ENCODE measurements around the gene ZNF438.

The ZNF438 gene

DNA sequence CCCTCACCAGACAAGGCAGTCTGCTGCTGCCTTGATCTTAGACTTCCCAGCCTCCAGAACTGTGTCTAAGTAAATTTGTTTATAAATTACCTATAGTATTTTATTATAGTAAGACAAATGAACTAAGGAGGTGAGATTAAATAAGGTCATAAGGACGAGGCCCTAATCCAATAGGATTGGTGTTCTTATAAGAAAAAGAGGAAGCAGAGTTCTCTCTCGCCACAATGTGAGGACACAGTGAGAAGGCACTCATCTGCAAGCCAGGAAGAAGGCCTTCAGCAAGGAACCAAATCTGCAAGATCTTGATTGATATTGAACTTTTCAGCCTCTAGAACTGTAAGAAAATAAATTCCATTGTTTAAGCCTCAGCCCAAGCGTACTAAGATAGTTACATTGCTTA lies 6.1 kb upstream of the ZNF438 start:
- Histone ChIP-seq H3K9me3 (ENCODE audit: severe bottlenecking) (no peaks in the 10 kb centered on the region), H3K36me3 (no peaks in the 10 kb centered on the region), H3K4me3 (ENCODE audit: low read depth, low read length) (no peak overlapping the region), H3K27me3 (ENCODE audit: insufficient read depth, low read depth, severe bottlenecking) (no peaks in the 10 kb centered on the region), H3K27ac (no peak overlapping the region)
- TF ChIP-seq, protein P1, sequence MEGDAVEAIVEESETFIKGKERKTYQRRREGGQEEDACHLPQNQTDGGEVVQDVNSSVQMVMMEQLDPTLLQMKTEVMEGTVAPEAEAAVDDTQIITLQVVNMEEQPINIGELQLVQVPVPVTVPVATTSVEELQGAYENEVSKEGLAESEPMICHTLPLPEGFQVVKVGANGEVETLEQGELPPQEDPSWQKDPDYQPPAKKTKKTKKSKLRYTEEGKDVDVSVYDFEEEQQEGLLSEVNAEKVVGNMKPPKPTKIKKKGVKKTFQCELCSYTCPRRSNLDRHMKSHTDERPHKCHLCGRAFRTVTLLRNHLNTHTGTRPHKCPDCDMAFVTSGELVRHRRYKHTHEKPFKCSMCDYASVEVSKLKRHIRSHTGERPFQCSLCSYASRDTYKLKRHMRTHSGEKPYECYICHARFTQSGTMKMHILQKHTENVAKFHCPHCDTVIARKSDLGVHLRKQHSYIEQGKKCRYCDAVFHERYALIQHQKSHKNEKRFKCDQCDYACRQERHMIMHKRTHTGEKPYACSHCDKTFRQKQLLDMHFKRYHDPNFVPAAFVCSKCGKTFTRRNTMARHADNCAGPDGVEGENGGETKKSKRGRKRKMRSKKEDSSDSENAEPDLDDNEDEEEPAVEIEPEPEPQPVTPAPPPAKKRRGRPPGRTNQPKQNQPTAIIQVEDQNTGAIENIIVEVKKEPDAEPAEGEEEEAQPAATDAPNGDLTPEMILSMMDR (IDR thresholded peaks at IDR 0.05; ENCODE audit: low read depth, low read length): no peak
- no peak for DNase-seq

DNA sequence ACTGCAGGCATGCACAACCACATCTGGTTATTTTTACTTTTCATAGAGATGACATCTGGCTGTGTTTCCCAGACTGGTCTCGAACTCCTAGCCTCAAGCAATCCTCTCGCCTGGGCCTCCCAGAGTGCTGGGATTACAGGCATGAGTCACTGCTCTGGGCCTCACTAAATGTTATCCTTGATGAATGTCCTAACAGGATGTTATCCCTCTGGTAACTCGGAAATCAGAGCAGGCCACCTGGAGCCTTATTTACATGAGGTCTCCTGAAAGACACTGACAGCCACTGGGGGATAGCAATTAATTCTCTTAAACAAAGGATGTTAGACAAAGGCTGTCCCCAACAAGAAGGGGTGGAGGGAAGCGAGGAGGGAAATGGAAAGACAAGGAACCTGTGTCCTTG lies 4.5 kb upstream of the ZNF438 start:
- peak; percentile 43 for DNase-seq
- TF ChIP-seq, protein P1 (IDR thresholded peaks at IDR 0.05; ENCODE audit: low read depth, low read length): no peak
- Histone ChIP-seq H3K27ac (no peak overlapping the region), H3K4me3 (ENCODE audit: low read depth, low read length) (no peak overlapping the region), H3K27me3 (ENCODE audit: insufficient read depth, low read depth, severe bottlenecking) (no peaks in the 10 kb centered on the region), H3K36me3 (no peaks in the 10 kb centered on the region), H3K9me3 (ENCODE audit: severe bottlenecking) (peaks cover 3% of the 10 kb centered on the region)

DNA sequence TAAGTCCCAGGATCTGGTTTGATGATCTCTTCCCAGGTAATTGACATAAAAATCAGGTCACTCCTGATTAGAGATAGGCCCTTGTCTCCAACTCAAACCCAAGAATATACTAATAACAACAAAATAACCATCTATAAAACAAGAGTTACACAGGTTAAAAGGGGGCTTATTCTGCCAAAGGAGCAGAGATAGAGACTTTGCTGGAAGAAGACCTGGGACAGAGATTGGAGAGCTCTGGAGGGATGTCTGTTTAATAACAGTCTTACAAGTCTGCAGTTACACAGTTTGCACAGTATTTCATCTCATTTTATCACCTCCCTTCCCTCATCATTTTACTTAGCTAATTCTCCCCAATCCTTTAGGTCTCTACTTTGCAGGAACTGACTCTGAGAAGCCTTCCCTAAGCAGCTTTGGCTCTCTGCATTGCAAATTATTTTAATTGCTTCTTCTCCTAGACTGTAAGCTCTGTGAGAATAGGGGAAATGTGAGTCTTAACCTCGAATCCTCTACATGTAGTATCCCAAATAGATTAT lies 3.7 kb upstream of the ZNF438 start:
- H3K9me3 ChIP-seq (ENCODE audit: severe bottlenecking): peaks cover 3% of the 10 kb centered on the region
- H3K4me3 ChIP-seq (ENCODE audit: low read depth, low read length): no peak overlapping the region
- no peaks in the 10 kb centered on the region for H3K36me3 ChIP-seq
- no peak overlapping the region for H3K27ac ChIP-seq
- DNase-seq: peak; percentile 17
- TF ChIP-seq, protein P1 (IDR thresholded peaks at IDR 0.05; ENCODE audit: low read depth, low read length): no peak
- no peaks in the 10 kb centered on the region for H3K27me3 ChIP-seq (ENCODE audit: insufficient read depth, low read depth, severe bottlenecking)

DNA sequence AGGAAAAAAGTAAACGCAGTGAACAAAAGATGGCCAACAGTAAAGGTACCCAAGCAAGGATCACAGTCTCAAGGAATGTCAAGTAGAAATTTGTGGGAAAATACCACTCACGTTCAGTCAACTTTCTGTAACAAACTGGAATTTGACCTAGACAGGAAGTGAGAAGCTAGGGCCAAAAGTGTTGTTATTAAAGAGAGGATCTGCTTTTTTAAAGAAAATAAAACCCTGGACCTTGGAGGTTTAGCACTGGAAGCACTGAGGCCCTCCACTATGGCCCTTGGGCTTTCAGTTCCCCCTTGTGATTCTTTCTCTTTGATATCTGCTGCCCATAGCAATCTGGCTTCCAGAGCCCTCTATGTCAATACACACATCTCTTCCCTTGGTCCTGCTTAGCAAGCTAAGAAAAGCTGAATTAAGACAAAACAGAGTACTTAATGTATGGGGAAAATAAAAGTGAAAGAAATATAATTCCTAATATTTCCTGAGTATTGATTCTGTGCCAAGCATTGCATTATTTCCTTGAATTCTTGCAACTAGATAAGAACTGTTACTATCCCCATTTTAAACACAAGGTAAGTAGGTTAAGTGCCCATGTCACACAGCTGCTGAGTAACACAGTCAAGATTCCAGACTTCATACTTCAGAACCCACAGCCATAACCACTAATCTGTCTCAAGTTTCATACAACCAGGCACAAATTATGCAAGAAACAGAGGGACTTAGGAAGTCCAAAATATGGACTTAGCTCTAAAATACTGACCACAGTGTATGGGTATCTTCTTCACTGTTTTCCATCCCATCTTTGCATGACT lies 2.6 kb upstream of the ZNF438 start:
- Histone ChIP-seq H3K4me3 (ENCODE audit: low read depth, low read length) (no peak overlapping the region), H3K27ac (no peak overlapping the region), H3K36me3 (no peaks in the 10 kb centered on the region), H3K27me3 (ENCODE audit: insufficient read depth, low read depth, severe bottlenecking) (no peaks in the 10 kb centered on the region), H3K9me3 (ENCODE audit: severe bottlenecking) (peaks cover 3% of the 10 kb centered on the region)
- DNase-seq: no peak
- TF ChIP-seq, protein P1 (IDR thresholded peaks at IDR 0.05; ENCODE audit: low read depth, low read length): no peak

DNA sequence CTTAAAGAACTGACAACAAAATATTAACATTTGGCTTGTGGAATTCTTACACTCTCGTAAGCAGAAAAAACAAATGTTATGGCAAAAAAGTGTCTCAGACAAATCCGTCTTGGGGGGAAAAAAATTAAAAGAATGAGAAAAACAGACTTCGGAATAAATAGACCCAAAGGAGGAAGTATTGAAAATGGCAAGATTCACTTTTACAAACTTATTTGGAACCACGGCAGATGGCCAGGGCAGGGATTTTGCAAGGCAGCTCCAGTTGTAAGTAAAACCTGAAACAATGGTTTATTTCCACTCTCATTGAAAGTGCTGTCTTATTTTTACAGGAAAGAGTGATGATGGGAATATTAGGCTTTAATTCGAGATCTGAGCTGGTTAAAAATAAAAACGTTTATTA lies 1.5 kb upstream of the ZNF438 start:
- DNase-seq: no peak
- TF ChIP-seq, protein P1 (IDR thresholded peaks at IDR 0.05; ENCODE audit: low read depth, low read length): no peak
- Histone ChIP-seq H3K9me3 (ENCODE audit: severe bottlenecking) (peaks cover 3% of the 10 kb centered on the region), H3K27me3 (ENCODE audit: insufficient read depth, low read depth, severe bottlenecking) (no peaks in the 10 kb centered on the region), H3K4me3 (ENCODE audit: low read depth, low read length) (no peak overlapping the region), H3K36me3 (no peaks in the 10 kb centered on the region), H3K27ac (no peak overlapping the region)
